NT2/D1 (cell line): ENCODE data around the gene RFTN1.

Experiments
- YY1 ChIP-seq: IDR thresholded peaks from 2 replicates; pipeline ENCODE4 v1.6.1; 2011; ENCODE audit not compliant: insufficient read length, insufficient read depth
- ZNF274 ChIP-seq: IDR thresholded peaks from 2 replicates; pipeline ENCODE4 v1.6.1; 2011; ENCODE audit warnings: mild to moderate bottlenecking, low read depth, low read length

GRCh38 chr3:16499351-16499750 lies 14.1 kb downstream of the RFTN1 start:
- TF ChIP-seq ZNF274 = no peak
- TF ChIP-seq YY1 = no peak
